Measurements from ENCODE around the gene AQP10. TPM values are rescaled to one million over a fixed set of nuclear protein-coding genes. Genes with fewer than 3 reads are reported as not detected.
"Not testable (repeated sequence)": the region's sequence is repeated elsewhere in the genome, so short reads cannot be mapped to it uniquely, and the experiment has no call there.

The AQP10 gene
- total and polyA plus RNA-seq, 11 donors, result 0.15 to 1.2 (median 0.55) TPM; not detected in 3

GRCh38 chr1:154295408-154296235 lies 25.3 kb upstream of the AQP10 start:
- DNase-seq (no peak), ATAC-seq (no peak)
- no peaks in the 10 kb centered on the region for H3K4me1 ChIP-seq
- no peak overlapping the region for H3K27ac ChIP-seq
- intact Hi-C loops (cut with DNase I), result no loop called here
- peaks cover 0 to 37% (median 21%) of the 10 kb centered on the region in 12 donors for H3K9me3 ChIP-seq
- TF ChIP-seq POLR2A (IDR thresholded peaks at IDR 0.05) (no peak), CTCF (IDR thresholded peaks at IDR 0.05) (no peak)
- H3K27me3 ChIP-seq, result no peaks in the 10 kb centered on the region
- no peaks in the 10 kb centered on the region for H3K36me3 ChIP-seq
- WGBS, 4 donors, result 74 to 79% (median 77%) methylated on average over 8 of the region's 8 CpGs
- no peak overlapping the region for H3K4me3 ChIP-seq

DNA sequence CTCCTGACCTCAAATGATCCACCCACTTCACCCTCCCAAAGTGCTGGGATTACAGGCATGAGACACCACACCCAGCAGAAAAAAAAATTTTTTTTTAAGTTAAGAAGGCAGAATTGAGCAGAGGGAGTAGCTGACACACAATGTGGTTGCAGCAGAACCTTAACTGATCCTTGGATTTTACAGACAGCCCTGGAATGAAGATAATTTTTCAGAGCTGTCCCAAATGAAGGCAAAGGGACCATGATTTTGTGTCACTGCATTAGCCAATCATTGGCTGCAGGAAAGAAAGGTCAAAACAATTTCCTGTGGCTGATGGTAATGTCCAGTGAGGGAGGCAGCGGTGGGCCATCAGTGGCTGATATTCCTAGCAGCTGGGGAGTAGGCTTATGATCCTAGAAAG lies 19.3 kb upstream of the AQP10 start:
- WGBS, 4 donors, result 68 to 80% (median 74%) methylated on average over 1 of the region's 1 CpG

GRCh38 chr1:154304664-154305337 lies 16.1 kb upstream of the AQP10 start:
- WGBS, 4 donors, result 77 to 85% (median 80%) methylated on average over 9 of the region's 9 CpGs
- intact Hi-C loops (cut with DNase I), result no loop called here
- no peak overlapping the region for H3K4me3 ChIP-seq
- TF ChIP-seq POLR2A (IDR thresholded peaks at IDR 0.05) (no peak), CTCF (IDR thresholded peaks at IDR 0.05) (no peak)
- no peaks in the 10 kb centered on the region for H3K27me3 ChIP-seq
- no peak for DNase-seq
- no peak for ATAC-seq
- H3K9me3 ChIP-seq, result no peaks in the 10 kb centered on the region
- H3K27ac ChIP-seq, result no peak overlapping the region
- no peaks in the 10 kb centered on the region for H3K36me3 ChIP-seq
- no peaks in the 10 kb centered on the region for H3K4me1 ChIP-seq

More for the DNA sequence above, 19.3 kb upstream of the AQP10 start:
- DNase-seq, result no peak
- no peak for ATAC-seq
- H3K4me3 ChIP-seq, result no peak overlapping the region
- H3K4me1 ChIP-seq, result no peaks in the 10 kb centered on the region
- no peak overlapping the region for H3K27ac ChIP-seq
- intact Hi-C loops (cut with DNase I), result no loop called here
- TF ChIP-seq CTCF (IDR thresholded peaks at IDR 0.05) (no peak), POLR2A (IDR thresholded peaks at IDR 0.05) (no peak)
- peaks cover 0 to 7% (median 0%) of the 10 kb centered on the region in 12 donors for H3K9me3 ChIP-seq
- H3K27me3 ChIP-seq, result no peaks in the 10 kb centered on the region
- no peaks in the 10 kb centered on the region for H3K36me3 ChIP-seq

DNA sequence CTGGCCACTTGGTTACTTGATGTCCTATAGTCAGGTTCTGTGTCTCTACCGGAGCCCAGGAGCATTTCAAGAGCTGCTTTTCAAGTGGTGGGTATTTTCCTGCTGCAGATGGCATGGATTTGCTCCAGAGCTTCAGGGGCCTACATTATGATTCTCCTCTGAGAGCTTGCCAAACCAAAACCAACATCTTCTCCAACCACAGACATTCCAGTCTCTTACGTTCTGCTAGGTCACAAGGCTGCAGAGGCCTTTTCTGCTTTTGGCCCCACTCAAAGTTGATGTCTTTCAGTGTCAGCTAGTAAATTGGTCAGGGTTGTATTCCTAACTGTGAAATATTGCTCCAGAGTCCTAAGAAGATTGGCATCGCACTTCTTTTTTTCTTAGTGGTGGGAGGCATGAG lies 14.7 kb upstream of the AQP10 start:
- TF ChIP-seq CTCF (IDR thresholded peaks at IDR 0.05) (no peak), POLR2A (IDR thresholded peaks at IDR 0.05) (no peak)
- DNase-seq (no peak), ATAC-seq (no peak)
- H3K9me3 ChIP-seq, result no peaks in the 10 kb centered on the region
- H3K27me3 ChIP-seq, result no peaks in the 10 kb centered on the region
- intact Hi-C loops (cut with DNase I), result no loop called here
- no peaks in the 10 kb centered on the region for H3K4me1 ChIP-seq
- WGBS, 4 donors, result 82 to 90% (median 85%) methylated on average over 3 of the region's 3 CpGs
- no peak overlapping the region for H3K27ac ChIP-seq
- H3K4me3 ChIP-seq, result no peak overlapping the region
- no peaks in the 10 kb centered on the region for H3K36me3 ChIP-seq

DNA sequence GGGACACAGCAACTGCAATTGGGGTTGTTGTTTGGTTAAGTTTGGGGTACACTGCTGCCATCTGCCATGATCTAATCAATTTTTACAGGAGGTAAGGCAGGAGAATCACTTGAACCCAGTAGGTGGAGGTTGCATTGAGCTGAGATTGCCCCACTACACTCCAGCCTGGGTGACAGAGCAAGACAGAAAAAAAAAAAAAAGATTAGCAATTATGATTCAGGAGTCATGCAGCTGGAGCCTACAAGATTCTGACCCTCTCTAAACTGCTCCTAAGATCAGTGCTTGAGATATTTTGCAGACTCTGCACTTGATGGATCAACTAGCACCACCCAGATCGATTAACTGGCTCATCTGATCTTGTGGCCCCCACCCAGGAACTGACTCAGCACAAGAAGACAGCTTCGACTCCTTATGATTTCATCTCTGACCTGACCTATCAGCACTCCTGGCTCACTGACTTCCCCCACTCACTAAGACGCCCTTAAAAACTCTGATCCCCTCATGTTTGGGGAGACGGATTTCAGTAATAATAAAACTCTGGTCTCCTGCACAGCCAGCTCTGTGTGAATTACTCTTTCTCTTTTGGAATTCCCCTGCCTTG lies 13.1 kb upstream of the AQP10 start:
- H3K4me1 ChIP-seq; H3K9me3 ChIP-seq; H3K36me3 ChIP-seq; DNase-seq; H3K4me3 ChIP-seq; intact Hi-C loops (cut with DNase I); H3K27me3 ChIP-seq; ATAC-seq; H3K27ac ChIP-seq: not testable (repeated sequence)
- WGBS, 4 donors, result 60 to 64% (median 62%) methylated on average over 4 of the region's 4 CpGs

- ATAC-seq; H3K27me3 ChIP-seq; H3K4me1 ChIP-seq; H3K9me3 ChIP-seq; H3K36me3 ChIP-seq; H3K4me3 ChIP-seq; DNase-seq; H3K27ac ChIP-seq; intact Hi-C loops (cut with DNase I): not testable (repeated sequence)
- WGBS, 4 donors, result 86 to 89% (median 87%) methylated on average over 7 of the region's 7 CpGs
Measured at GRCh38 chr1:154309136-154309535, 11.8 kb upstream of the AQP10 start.
